ENCODE results near the gene OPA3. TPM values are rescaled to one million over a fixed set of nuclear protein-coding genes. Genes with fewer than 3 reads are reported as not detected.

OPA3 gene
- total RNA-seq, 2 donors from 2014 or later, result 12.9 to 15.4 TPM

DNA sequence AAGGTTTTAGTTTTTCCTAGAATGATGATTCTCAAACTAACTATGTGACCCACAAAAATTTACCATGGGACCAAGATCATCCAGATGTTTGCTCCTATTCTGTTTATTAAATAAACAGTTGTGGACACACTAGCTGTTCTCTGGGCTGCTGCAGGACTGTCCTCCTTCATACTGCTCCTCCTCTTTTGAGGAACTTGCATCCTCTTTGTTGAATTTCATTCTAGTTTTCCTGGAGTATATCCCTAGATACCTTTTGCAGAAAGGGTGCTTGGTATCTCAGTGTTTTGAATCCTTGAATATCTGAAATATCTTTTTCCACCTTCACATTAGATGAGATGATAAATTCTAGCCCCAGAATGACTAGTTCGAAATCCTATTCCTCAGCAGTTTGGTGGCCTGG, 53.3 kb downstream of the OPA3 start:
- peaks cover 14% of the 10 kb centered on the region for H3K9me3 Mint-ChIP-seq
- H3K4me1 ChIP-seq (ENCODE audit: control insufficient read depth, insufficient read depth, low read length), result no peaks in the 10 kb centered on the region
- TF ChIP-seq, protein P1, sequence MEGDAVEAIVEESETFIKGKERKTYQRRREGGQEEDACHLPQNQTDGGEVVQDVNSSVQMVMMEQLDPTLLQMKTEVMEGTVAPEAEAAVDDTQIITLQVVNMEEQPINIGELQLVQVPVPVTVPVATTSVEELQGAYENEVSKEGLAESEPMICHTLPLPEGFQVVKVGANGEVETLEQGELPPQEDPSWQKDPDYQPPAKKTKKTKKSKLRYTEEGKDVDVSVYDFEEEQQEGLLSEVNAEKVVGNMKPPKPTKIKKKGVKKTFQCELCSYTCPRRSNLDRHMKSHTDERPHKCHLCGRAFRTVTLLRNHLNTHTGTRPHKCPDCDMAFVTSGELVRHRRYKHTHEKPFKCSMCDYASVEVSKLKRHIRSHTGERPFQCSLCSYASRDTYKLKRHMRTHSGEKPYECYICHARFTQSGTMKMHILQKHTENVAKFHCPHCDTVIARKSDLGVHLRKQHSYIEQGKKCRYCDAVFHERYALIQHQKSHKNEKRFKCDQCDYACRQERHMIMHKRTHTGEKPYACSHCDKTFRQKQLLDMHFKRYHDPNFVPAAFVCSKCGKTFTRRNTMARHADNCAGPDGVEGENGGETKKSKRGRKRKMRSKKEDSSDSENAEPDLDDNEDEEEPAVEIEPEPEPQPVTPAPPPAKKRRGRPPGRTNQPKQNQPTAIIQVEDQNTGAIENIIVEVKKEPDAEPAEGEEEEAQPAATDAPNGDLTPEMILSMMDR (conservative IDR thresholded peaks at IDR 0.05), result no peak
- H3K4me1 Mint-ChIP-seq, result peaks cover 4% of the 10 kb centered on the region
- no peak overlapping the region for H3K27ac ChIP-seq (ENCODE audit: low read depth, low read length)
- no peak for DNase-seq
- peaks cover 25% of the 10 kb centered on the region for H3K27me3 Mint-ChIP-seq (ENCODE audit: insufficient read depth)
- no peaks in the 10 kb centered on the region for H3K27me3 ChIP-seq (ENCODE audit: control insufficient read depth, insufficient read depth, low read length, poor library complexity, severe bottlenecking)
- H3K9ac ChIP-seq (ENCODE audit: extremely low read depth, low read length, poor library complexity, severe bottlenecking), result no peak overlapping the region
- H3K36me3 Mint-ChIP-seq (ENCODE audit: low read depth), result peaks cover 12% of the 10 kb centered on the region
- H3K36me3 ChIP-seq (ENCODE audit: control insufficient read depth, insufficient read depth, low read length), result peaks cover 28% of the 10 kb centered on the region
- peaks cover 11% of the 10 kb centered on the region for H3K9me3 ChIP-seq (ENCODE audit: control insufficient read depth, low read length)
- no peak overlapping the region for H3K4me3 ChIP-seq (ENCODE audit: low read length)
- H3K4me3 Mint-ChIP-seq, result no peak overlapping the region
- no peak overlapping the region for H3K27ac Mint-ChIP-seq
- WGBS, 2 experiments (ENCODE audit: insufficient coverage in 1 of 2, insufficient read length in 1 of 2), result 83 to 85% methylated on average over 1 of the region's 1 CpG

- no peak overlapping the region for H3K4me3 ChIP-seq (ENCODE audit: low read length)
Observed at GRCh38 chr19:45529420-45529785, 55.2 kb downstream of the OPA3 start.

DNA sequence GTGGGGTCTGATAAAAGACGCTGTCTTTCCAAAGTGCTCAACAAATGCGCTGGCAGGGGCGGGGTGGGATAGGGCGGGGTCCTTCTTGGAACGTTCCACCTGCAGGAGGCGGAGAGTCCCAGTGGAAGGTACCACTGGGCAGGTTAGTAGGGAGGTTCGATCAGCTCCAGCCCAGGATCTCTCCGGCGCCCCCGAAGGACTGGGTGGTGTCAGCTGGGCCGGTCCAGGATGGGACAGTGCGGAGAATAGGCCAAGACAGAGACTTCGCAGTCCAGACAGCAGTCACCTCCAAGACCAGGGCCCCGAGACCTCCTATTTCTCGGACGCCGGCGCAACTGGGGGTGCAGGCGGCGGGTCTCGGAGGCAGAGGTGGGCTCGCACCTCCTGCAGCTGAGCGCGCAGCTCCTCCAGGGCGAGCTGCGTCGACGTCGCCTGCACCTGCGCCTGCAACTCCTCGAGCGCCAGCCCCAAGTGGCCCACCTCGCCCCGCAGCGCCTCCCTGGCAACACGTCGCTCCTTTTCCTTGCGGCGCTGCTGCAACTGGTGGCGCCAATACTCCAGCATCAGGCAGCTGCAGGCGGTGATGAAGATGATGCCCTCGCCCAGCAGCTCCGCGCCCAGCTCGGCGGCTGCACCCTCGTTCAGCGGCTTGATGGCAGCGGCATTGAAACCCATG, 55.7 kb downstream of the OPA3 start:
- Mint-ChIP-seq H3K27ac (no peak overlapping the region), H3K36me3 (ENCODE audit: low read depth) (peaks cover 36% of the 10 kb centered on the region)
- WGBS, 2 experiments (ENCODE audit: insufficient coverage in 1 of 2, insufficient read length in 1 of 2), result 89 to 95% methylated on average over 45 to 49 of the region's 49 CpGs

More at GRCh38 chr19:45529420-45529785, 55.2 kb downstream of the OPA3 start:
- TF ChIP-seq, protein P1 (conservative IDR thresholded peaks at IDR 0.05), result no peak
- Histone ChIP-seq H3K27me3 (ENCODE audit: control insufficient read depth, insufficient read depth, low read length, poor library complexity, severe bottlenecking) (no peaks in the 10 kb centered on the region), H3K9ac (ENCODE audit: extremely low read depth, low read length, poor library complexity, severe bottlenecking) (no peak overlapping the region), H3K4me1 (ENCODE audit: control insufficient read depth, insufficient read depth, low read length) (no peaks in the 10 kb centered on the region), H3K9me3 (ENCODE audit: control insufficient read depth, low read length) (peaks cover 11% of the 10 kb centered on the region), H3K36me3 (ENCODE audit: control insufficient read depth, insufficient read depth, low read length) (peaks cover 47% of the 10 kb centered on the region), H3K27ac (ENCODE audit: low read depth, low read length) (no peak overlapping the region)
- Mint-ChIP-seq H3K9me3 (peaks cover 14% of the 10 kb centered on the region), H3K4me3 (peak overlapping the region; percentile 55), H3K4me1 (peaks cover 4% of the 10 kb centered on the region), H3K27ac (no peak overlapping the region), H3K27me3 (ENCODE audit: insufficient read depth) (peaks cover 25% of the 10 kb centered on the region), H3K36me3 (ENCODE audit: low read depth) (peaks cover 30% of the 10 kb centered on the region)
- DNase-seq, result no peak
- WGBS, 2 experiments (ENCODE audit: insufficient coverage in 1 of 2, insufficient read length in 1 of 2), result 96 to 100% methylated on average over 9 to 13 of the region's 14 CpGs

More for the DNA sequence above, 55.7 kb downstream of the OPA3 start:
- DNase-seq, result peak; percentile 97
- Histone ChIP-seq H3K9ac (ENCODE audit: extremely low read depth, low read length, poor library complexity, severe bottlenecking) (no peak overlapping the region), H3K9me3 (ENCODE audit: control insufficient read depth, low read length) (peaks cover 11% of the 10 kb centered on the region), H3K27me3 (ENCODE audit: control insufficient read depth, insufficient read depth, low read length, poor library complexity, severe bottlenecking) (no peaks in the 10 kb centered on the region), H3K4me1 (ENCODE audit: control insufficient read depth, insufficient read depth, low read length) (no peaks in the 10 kb centered on the region), H3K27ac (ENCODE audit: low read depth, low read length) (no peak overlapping the region), H3K4me3 (ENCODE audit: low read length) (no peak overlapping the region), H3K36me3 (ENCODE audit: control insufficient read depth, insufficient read depth, low read length) (peaks cover 52% of the 10 kb centered on the region)
- peaks cover 14% of the 10 kb centered on the region for H3K9me3 Mint-ChIP-seq
- TF ChIP-seq, protein P1 (conservative IDR thresholded peaks at IDR 0.05), result peak; percentile 12
- H3K4me1 Mint-ChIP-seq, result peaks cover 4% of the 10 kb centered on the region
- peak overlapping the region; percentile 55 for H3K4me3 Mint-ChIP-seq
- peaks cover 25% of the 10 kb centered on the region for H3K27me3 Mint-ChIP-seq (ENCODE audit: insufficient read depth)

Measured in endodermal cell (in vitro differentiated cells).